Anterior cingulate cortex (tissue), 58 donors: ENCODE measurements around the gene SLC37A1.
A peak's percentile ranks its signal among the peaks of the same experiment; 100 is the strongest.

Source experiments
- DNase-seq, 58 donors: peaks; one replicate each; lab custom pipeline; 2025; lab: John Stamatoyannopoulos, UW

The SLC37A1 gene

GRCh38 chr21:42500225-42500624 is 13.4 kb upstream of the SLC37A1 start:
- no peak for DNase-seq

GRCh38 chr21:42500736-42501135 is 12.9 kb upstream of the SLC37A1 start:
- DNase-seq: no peak

GRCh38 chr21:42503711-42504110 is 9.9 kb upstream of the SLC37A1 start:
- DNase-seq: no peak

GRCh38 chr21:42505090-42505726 is 8.4 kb upstream of the SLC37A1 start:
- no peak for DNase-seq

GRCh38 chr21:42507418-42507817 is 6.2 kb upstream of the SLC37A1 start:
- DNase-seq: no peak

GRCh38 chr21:42508371-42508770 is 5.3 kb upstream of the SLC37A1 start:
- no peak for DNase-seq

GRCh38 chr21:42509244-42509643 is 4.4 kb upstream of the SLC37A1 start:
- no peak for DNase-seq

GRCh38 chr21:42512346-42513034 is 1.2 kb upstream of the SLC37A1 start:
- no peak for DNase-seq

- DNase-seq: peak in 8 of 58 donors; percentile 30 to 53 (median 44)
Measured at GRCh38 chr21:42513985-42514882, 582 bp downstream of the SLC37A1 start.

GRCh38 chr21:42514883-42515228 is 1.2 kb downstream of the SLC37A1 start:
- DNase-seq: no peak

GRCh38 chr21:42515708-42516502 is 2.3 kb downstream of the SLC37A1 start:
- DNase-seq: no peak

- DNase-seq: no peak
Measured at GRCh38 chr21:42518215-42518614, 4.6 kb downstream of the SLC37A1 start.

- DNase-seq: no peak
Measured at GRCh38 chr21:42518626-42519025, 5.0 kb downstream of the SLC37A1 start.

GRCh38 chr21:42520628-42521253 is 7.1 kb downstream of the SLC37A1 start:
- no peak for DNase-seq

- no peak for DNase-seq
Measured at GRCh38 chr21:42521384-42521783, 7.7 kb downstream of the SLC37A1 start.

GRCh38 chr21:42521805-42522204 is 8.2 kb downstream of the SLC37A1 start:
- no peak for DNase-seq

GRCh38 chr21:42522271-42522670 is 8.6 kb downstream of the SLC37A1 start:
- DNase-seq: no peak

- no peak for DNase-seq
Measured at GRCh38 chr21:42522771-42523170, 9.1 kb downstream of the SLC37A1 start.

- DNase-seq: no peak
Measured at GRCh38 chr21:42523211-42523610, 9.6 kb downstream of the SLC37A1 start.

GRCh38 chr21:42523941-42524340 is 10.3 kb downstream of the SLC37A1 start:
- DNase-seq: no peak
